WTC11 (cell line): Measurements from ENCODE around the gene NCOA1. TPM values are rescaled to one million over a fixed set of nuclear protein-coding genes. Genes with fewer than 3 reads are reported as not detected.

Source experiments
- ATAC-seq: fragments of 200-7000 bp; cut with Tn5 transposase; 2 replicates; pipeline ENCODE4 v1.10.0; 2021; ENCODE audit warnings: mild to moderate bottlenecking, moderate library complexity
- CTCF ChIA-PET: fragments of 300-600 bp; sonication (Branson Sonifier 250); formaldehyde crosslinking; loops from one replicate; lab custom pipeline; 2021; ENCODE audit warnings: antibody characterized with exemption; lab: Charles Lee
- POLR2A ChIA-PET: fragments of 350-600 bp; sonication (Branson Sonifier 250); formaldehyde crosslinking; loops from one replicate; lab custom pipeline; 2021; ENCODE audit warnings: antibody characterized with exemption; lab: Charles Lee
- DNase-seq: peaks from one replicate; pipeline ENCODE4 v3.0.0; 2021; ENCODE audit warnings: low spot score
- H3K27ac Mint-ChIP-seq: 2 replicates; pipeline ENCODE4 v1.8.0; 2021; ENCODE audit warnings: mixed read lengths
- H3K27me3 Mint-ChIP-seq: 2 replicates; pipeline ENCODE4 v1.8.0; 2021; ENCODE audit warnings: low read depth, mild to moderate bottlenecking, moderate library complexity, mixed read lengths
- H3K36me3 Mint-ChIP-seq: 2 replicates; pipeline ENCODE4 v1.8.0; 2021; ENCODE audit warnings: mixed read lengths
- H3K4me1 Mint-ChIP-seq: 2 replicates; pipeline ENCODE4 v1.8.0; 2022; ENCODE audit warnings: mixed read lengths
- H3K4me3 Mint-ChIP-seq: 2 replicates; pipeline ENCODE4 v1.8.0; 2021; ENCODE audit warnings: mild to moderate bottlenecking, moderate library complexity, mixed read lengths
- H3K9me3 Mint-ChIP-seq: 2 replicates; pipeline ENCODE4 v1.8.0; 2021; ENCODE audit warnings: mixed read lengths
- ARID4B ChIP-seq: sonication (generic); formaldehyde crosslinking; IDR thresholded peaks from 2 replicates; pipeline ENCODE4 v1.8.0; 2023; ENCODE audit warnings: missing genetic modification reagents, mild to moderate bottlenecking, borderline replicate concordance
- ATF1 ChIP-seq: sonication (generic); formaldehyde crosslinking; IDR thresholded peaks from 2 replicates; pipeline ENCODE4 v1.8.1; 2023; ENCODE audit warnings: mild to moderate bottlenecking, moderate library complexity, missing genetic modification reagents
- E2F1 ChIP-seq: sonication (generic); formaldehyde crosslinking; IDR thresholded peaks from 2 replicates; pipeline ENCODE4 v1.8.0; 2022; ENCODE audit warnings: mild to moderate bottlenecking, missing genetic modification reagents
- EMX1 ChIP-seq: fragments of 250-450 bp; sonication (Bioruptor Pico); IDR thresholded peaks from 2 replicates; pipeline ENCODE4 v1.8.0; 2021; ENCODE audit warnings: mild to moderate bottlenecking
- ESRRA ChIP-seq: sonication (generic); formaldehyde crosslinking; IDR thresholded peaks from 2 replicates; pipeline ENCODE4 v1.8.1; 2022; ENCODE audit warnings: mild to moderate bottlenecking, missing genetic modification reagents, borderline replicate concordance
- ETV6 ChIP-seq: sonication (generic); formaldehyde crosslinking; IDR thresholded peaks from 2 replicates; pipeline ENCODE4 v1.8.1; 2022; ENCODE audit warnings: mild to moderate bottlenecking, missing genetic modification reagents
- JUN ChIP-seq: sonication (generic); formaldehyde crosslinking; IDR thresholded peaks from 2 replicates; pipeline ENCODE4 v1.8.0; 2023; ENCODE audit warnings: mild to moderate bottlenecking, missing genetic modification reagents
- NFE2L1 ChIP-seq: sonication (generic); formaldehyde crosslinking; IDR thresholded peaks from 2 replicates; pipeline ENCODE4 v1.8.1; 2023; ENCODE audit warnings: missing genetic modification reagents
- NR2C2 ChIP-seq: sonication (generic); formaldehyde crosslinking; IDR thresholded peaks from 2 replicates; pipeline ENCODE4 v1.8.0; 2022; ENCODE audit warnings: mild to moderate bottlenecking, missing genetic modification reagents
- SMAD3 ChIP-seq: sonication (generic); formaldehyde crosslinking; IDR thresholded peaks from 2 replicates; pipeline ENCODE4 v1.8.0; 2022; ENCODE audit warnings: missing genetic modification reagents, mild to moderate bottlenecking, borderline replicate concordance
- TCF7 ChIP-seq: sonication (generic); formaldehyde crosslinking; IDR thresholded peaks from 2 replicates; pipeline ENCODE4 v1.8.0; 2022; ENCODE audit warnings: mild to moderate bottlenecking, low read depth, missing genetic modification reagents, moderate library complexity
- USF2 ChIP-seq: sonication (generic); formaldehyde crosslinking; IDR thresholded peaks from 2 replicates; pipeline ENCODE4 v1.8.1; 2023; ENCODE audit warnings: mild to moderate bottlenecking, missing genetic modification reagents, moderate library complexity
- ZNF121 ChIP-seq: sonication (generic); formaldehyde crosslinking; IDR thresholded peaks from 2 replicates; pipeline ENCODE4 v1.8.0; 2023; ENCODE audit warnings: missing genetic modification reagents
- ZNF263 ChIP-seq: sonication (generic); formaldehyde crosslinking; IDR thresholded peaks from 2 replicates; pipeline ENCODE4 v1.8.1; 2022; ENCODE audit warnings: low read depth, mild to moderate bottlenecking, moderate library complexity, missing genetic modification reagents
- ZNF425 ChIP-seq: fragments of 250-450 bp; sonication (Bioruptor Pico); conservative IDR thresholded peaks from 2 replicates; pipeline ENCODE4 v1.9.0; 2021; ENCODE audit warnings: mild to moderate bottlenecking
- ZSCAN18 ChIP-seq: fragments of 250-450 bp; sonication (Bioruptor Pico); IDR thresholded peaks from 2 replicates; pipeline ENCODE4 v2.1.2; 2022; ENCODE audit warnings: mild to moderate bottlenecking, moderate library complexity
- total RNA-seq: library from RNA; stranded (reverse); gene quantifications from 3 replicates; pipeline ENCODE4 v1.2.3, GENCODE V29; 2021

Gene NCOA1
- total RNA-seq, 1 experiment from 2014 or later = 16.9 TPM

DNA sequence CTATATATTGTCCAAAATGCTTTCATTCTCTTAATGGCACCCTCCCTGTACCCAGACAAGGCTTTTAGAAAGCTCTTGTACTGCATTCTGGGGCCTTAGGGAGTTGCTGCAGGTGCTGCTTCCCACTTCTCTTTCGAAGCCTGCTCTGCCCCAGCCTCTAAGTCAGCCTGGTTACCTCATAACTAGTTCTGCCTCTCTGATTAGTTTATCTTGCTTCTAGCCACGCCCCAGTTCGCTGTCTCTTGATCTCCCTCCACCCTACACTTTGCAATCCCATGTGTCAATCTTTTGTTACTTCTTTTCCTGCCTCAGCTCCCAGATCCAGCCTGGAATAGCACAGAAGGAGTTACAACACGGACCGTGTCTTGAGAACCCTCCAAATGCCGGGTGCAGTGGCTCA is 13.8 kb upstream of the NCOA1 start (continued):
- TF ChIP-seq ARID4B (no peak), ZNF263 (CRISPR knock-in tag) (no peak), ETV6 (CRISPR knock-in tag) (no peak), TCF7 (no peak), SMAD3 (no peak), ZNF425 (CRISPR knock-in tag) (no peak), ATF1 (CRISPR knock-in tag) (no peak), ESRRA (no peak), NR2C2 (CRISPR knock-in tag) (no peak), JUN (no peak)
- TF ChIP-seq, all 79 proteins: peak for 0

- ChIA-PET CTCF (no interaction called here), POLR2A (no interaction called here)
- Mint-ChIP-seq H3K27me3 (no peaks in the 10 kb centered on the region; the same call in 1 of the 2 replicates), H3K36me3 (peaks cover 3% of the 10 kb centered on the region; the same call in 1 of the 2 replicates), H3K27ac (no peak overlapping the region)
- TF ChIP-seq USF2 (CRISPR knock-in tag) (no peak), NFE2L1 (CRISPR knock-in tag) (no peak), EMX1 (no peak), ZNF121 (CRISPR knock-in tag) (no peak), E2F1 (CRISPR knock-in tag) (no peak), ZSCAN18 (CRISPR knock-in tag) (no peak)
- TF ChIP-seq, all 79 proteins: peak for 0
- Mint-ChIP-seq H3K4me3 (no peak overlapping the region), H3K9me3 (peaks cover 6% of the 10 kb centered on the region), H3K4me1 (peaks cover 2% of the 10 kb centered on the region; the same call in 1 of the 2 replicates)
- DNase-seq (no peak), ATAC-seq (no peak)
Observed at GRCh38 chr2:24478243-24478642, 12.8 kb upstream of the NCOA1 start.
